Stimulated activated CD8-positive, alpha-beta memory T cell treated with anti-CD3 and anti-CD28 coated beads, Interleukin-7, amount 100 ng/mL, for 24 hours (primary cell): ENCODE measurements around the gene CACTIN.

ENCODE experiments used
- DNase-seq: peaks from one replicate; pipeline ENCODE4 v3.0.0-alpha.2; 2020; ENCODE audit warnings: low read depth

Gene CACTIN

DNA sequence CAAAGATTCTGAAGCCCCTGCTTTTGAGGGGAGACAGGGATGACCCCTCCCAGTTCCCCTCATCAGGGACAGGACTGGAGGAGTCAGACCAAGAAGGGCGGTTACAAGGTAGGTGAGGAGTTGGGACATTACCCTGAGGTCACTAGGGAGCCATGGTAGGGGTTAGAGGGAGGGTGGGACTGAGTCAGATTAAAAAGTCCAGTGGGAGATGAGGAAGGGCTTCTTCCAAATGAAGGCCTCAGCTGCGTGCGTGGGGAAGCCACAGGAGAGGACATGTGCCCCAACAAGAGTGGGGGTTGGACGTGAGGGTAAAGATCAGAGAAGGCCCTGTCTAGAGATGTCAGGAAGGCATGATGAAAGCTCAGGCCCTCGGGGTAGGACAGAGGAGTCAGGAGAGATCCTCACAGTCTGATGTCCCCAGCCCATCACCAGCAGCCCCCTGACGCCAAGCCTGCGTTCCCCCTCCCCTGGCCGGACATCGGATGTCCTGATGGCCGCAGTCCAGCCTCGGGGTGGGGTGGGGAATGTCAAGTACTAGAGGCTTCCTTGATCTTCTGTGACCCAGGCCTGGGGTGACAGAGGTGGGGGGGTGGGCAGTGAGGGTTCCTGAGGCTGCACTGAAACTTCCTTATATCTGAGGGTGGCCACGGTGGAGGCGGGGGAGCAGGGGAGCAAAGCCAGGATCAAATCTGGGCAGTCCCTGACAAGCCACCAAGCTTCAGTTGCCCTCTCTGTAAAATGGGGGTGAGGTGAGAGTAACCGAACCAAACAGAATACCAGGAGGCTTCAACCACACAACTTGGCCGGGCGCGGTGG lies 62.7 kb downstream of the CACTIN start:
- no peak for DNase-seq
